Bronchial epithelial cell (primary cell): ENCODE measurements around the gene ATP11C. TPM values are rescaled to one million over a fixed set of nuclear protein-coding genes. Genes with fewer than 3 reads are reported as not detected.

Experiments
- DNase-seq: peaks from one replicate; pipeline ENCODE4 v3.0.0-alpha.2; 2010; ENCODE audit warnings: low read depth
- FAIRE-seq: peaks from 2 replicates; lab custom pipeline; 2011; peaks lifted over from hg19 to GRCh38; lab: Jason Lieb, UNC
- H3K27me3 ChIP-seq: 2 replicates; pipeline ENCODE4 v1.5.1; 2011; ENCODE audit warnings: low read length; ENCODE audit not compliant: control insufficient read depth, insufficient read depth
- H3K36me3 ChIP-seq: 2 replicates; pipeline ENCODE4 v1.5.1; 2011; ENCODE audit warnings: low read length; ENCODE audit not compliant: control insufficient read depth, insufficient read depth
- H3K4me3 ChIP-seq: 2 replicates; pipeline ENCODE4 v1.5.1; 2011; ENCODE audit warnings: mild to moderate bottlenecking, low read depth, low read length, control low read depth
- CTCF ChIP-seq: IDR thresholded peaks from 2 replicates; pipeline ENCODE4 v1.5.1; 2011; ENCODE audit warnings: mild to moderate bottlenecking, moderate library complexity, low read length, control low read depth, inconsistent platforms; ENCODE audit not compliant: insufficient read depth, severe bottlenecking
- total RNA-seq: library from RNA; depleted of rRNA; stranded (reverse); fragments of >200 nt; gene quantifications from 2 replicates; pipeline ENCODE4 v1.2.1, GENCODE V29; 2014

The ATP11C gene
- total RNA-seq, 1 donor from 2014 or later: 10.0 TPM

- no peak for FAIRE-seq
- DNase-seq: peak; percentile 28
- H3K36me3 ChIP-seq: no peaks in the 10 kb centered on the region
- H3K4me3 ChIP-seq: no peak overlapping the region
- H3K27me3 ChIP-seq: no peaks in the 10 kb centered on the region
- no peak for TF ChIP-seq CTCF
Observed at GRCh38 chrX:139831675-139832456, 101.0 kb downstream of the ATP11C start.

- Histone ChIP-seq H3K4me3 (no peak overlapping the region), H3K27me3 (no peaks in the 10 kb centered on the region), H3K36me3 (no peaks in the 10 kb centered on the region)
- no peak for FAIRE-seq
- no peak for TF ChIP-seq CTCF
- no peak for DNase-seq
Observed at GRCh38 chrX:139831017-139831416, 101.8 kb downstream of the ATP11C start.

GRCh38 chrX:139828830-139829229 lies 104.0 kb downstream of the ATP11C start:
- no peak for DNase-seq
- Histone ChIP-seq H3K4me3 (no peak overlapping the region), H3K27me3 (no peaks in the 10 kb centered on the region), H3K36me3 (no peaks in the 10 kb centered on the region)
- TF ChIP-seq CTCF: no peak
- FAIRE-seq: no peak

- Histone ChIP-seq H3K27me3 (no peaks in the 10 kb centered on the region), H3K36me3 (no peaks in the 10 kb centered on the region), H3K4me3 (no peak overlapping the region)
- FAIRE-seq (no peak), DNase-seq (peak; percentile 11)
- TF ChIP-seq CTCF: no peak
Observed at GRCh38 chrX:139828033-139828432, 104.8 kb downstream of the ATP11C start.

GRCh38 chrX:139826065-139827044 lies 106.5 kb downstream of the ATP11C start:
- FAIRE-seq (no peak), DNase-seq (peak; percentile 76)
- no peak for TF ChIP-seq CTCF

More at GRCh38 chrX:139826065-139827044, 106.5 kb downstream of the ATP11C start:
- H3K36me3 ChIP-seq: no peaks in the 10 kb centered on the region
- H3K4me3 ChIP-seq: no peak overlapping the region
- no peaks in the 10 kb centered on the region for H3K27me3 ChIP-seq
